ENCODE data around the gene RAB4B.
"Not testable (repeated sequence)": the region's sequence is repeated elsewhere in the genome, so short reads cannot be mapped to it uniquely, and the experiment has no call there.

RAB4B gene

GRCh38 chr19:40750874-40751537 is 27.0 kb upstream of the RAB4B start, which contains the start of gene SNRPA:
Gene SNRPA (plus strand): TSS chr19:40751203. CDS start chr19:40751409, 206 bp downstream.
- peak; percentile 95 for DNase-seq (ENCODE audit: low read depth in 2 of 2)

- no peak for DNase-seq (ENCODE audit: low read depth in 2 of 2)
Observed at GRCh38 chr19:40752257-40752781, 25.7 kb upstream of the RAB4B start.

- DNase-seq (ENCODE audit: low read depth in 2 of 2) = no peak
Observed at GRCh38 chr19:40754611-40755247, 23.3 kb upstream of the RAB4B start.

- no peak for DNase-seq (ENCODE audit: low read depth in 2 of 2)
Observed at GRCh38 chr19:40755248-40755624, 22.8 kb upstream of the RAB4B start.

- DNase-seq (ENCODE audit: low read depth in 2 of 2) = no peak
Observed at GRCh38 chr19:40755791-40756190, 22.3 kb upstream of the RAB4B start.

GRCh38 chr19:40756502-40757110 is 21.4 kb upstream of the RAB4B start:
- DNase-seq (ENCODE audit: low read depth in 2 of 2) = no peak

GRCh38 chr19:40758491-40758890 is 19.6 kb upstream of the RAB4B start:
- no peak for DNase-seq (ENCODE audit: low read depth in 2 of 2)

- no peak for DNase-seq (ENCODE audit: low read depth in 2 of 2)
Observed at GRCh38 chr19:40759352-40759751, 18.7 kb upstream of the RAB4B start.

- DNase-seq (ENCODE audit: low read depth in 2 of 2) = no peak
Observed at GRCh38 chr19:40762754-40763470, 15.1 kb upstream of the RAB4B start.

- DNase-seq (ENCODE audit: low read depth in 2 of 2) = no peak
Observed at GRCh38 chr19:40763526-40763925, 14.5 kb upstream of the RAB4B start.

GRCh38 chr19:40763963-40764362 is 14.1 kb upstream of the RAB4B start:
- no peak for DNase-seq (ENCODE audit: low read depth in 2 of 2)

GRCh38 chr19:40766385-40766784 is 11.7 kb upstream of the RAB4B start:
- not testable (repeated sequence) for DNase-seq (ENCODE audit: low read depth in 2 of 2)

GRCh38 chr19:40768869-40769268 is 9.2 kb upstream of the RAB4B start:
- no peak for DNase-seq (ENCODE audit: low read depth in 2 of 2)

GRCh38 chr19:40771101-40771862 is 6.8 kb upstream of the RAB4B start:
- not testable (repeated sequence) for DNase-seq (ENCODE audit: low read depth in 2 of 2)

GRCh38 chr19:40774916-40775631 is 3.0 kb upstream of the RAB4B start, which contains the start of gene MIA:
Gene MIA (plus strand): TSS chr19:40775521. CDS start chr19:40775543, 22 bp downstream.
- DNase-seq (ENCODE audit: low read depth in 2 of 2) = no peak

GRCh38 chr19:40775632-40776022 is 2.4 kb upstream of the RAB4B start:
- no peak for DNase-seq (ENCODE audit: low read depth in 2 of 2)

- no peak for DNase-seq (ENCODE audit: low read depth in 2 of 2)
Observed at GRCh38 chr19:40776364-40776763, 1.7 kb upstream of the RAB4B start.

GRCh38 chr19:40776932-40777644 is 959 bp upstream of the RAB4B start:
- peak; percentile 70 to 72 for DNase-seq (ENCODE audit: low read depth in 2 of 2)

- DNase-seq (ENCODE audit: low read depth in 2 of 2) = no peak
Observed at GRCh38 chr19:40777645-40777936, 456 bp upstream of the RAB4B start.

GRCh38 chr19:40778706-40779284 is 748 bp downstream of the RAB4B start:
- no peak for DNase-seq (ENCODE audit: low read depth in 2 of 2)

All from fibroblast of skin of left biceps (primary cell).